GM12878 (cell line): ENCODE data around the gene MDH1B. TPM values are rescaled to one million over a fixed set of nuclear protein-coding genes. Genes with fewer than 3 reads are reported as not detected.

Source experiments
- ATAC-seq: fragments of 200-7000 bp; cut with Tn5 transposase; 3 replicates; pipeline ENCODE4 v1.9.1; 2020; ENCODE audit warnings: mild to moderate bottlenecking, moderate library complexity
- BruUV-seq: library from RNA; stranded (reverse); fragments of 400-500 nt; replicated peaks from 2 replicates; lab custom pipeline; 2021; lab: Mats Ljungman, UMichigan
- CTCF ChIA-PET: fragments of 300-600 bp; sonication (Branson Sonifier 250); formaldehyde crosslinking; extraction: SDS; loops from one replicate; lab custom pipeline; 2021; ENCODE audit warnings: inconsistent platforms; lab: Yijun Ruan, JAX
- POLR2A ChIA-PET: fragments of 350-600 bp; formaldehyde crosslinking; extraction: SDS; loops from one replicate; lab custom pipeline; 2021; ENCODE audit warnings: inconsistent platforms; lab: Charles Lee
- RAD21 ChIA-PET: fragments of 300-600 bp; sonication (Branson Sonifier 250); formaldehyde crosslinking; loops from one replicate; lab custom pipeline; 2023; ENCODE audit warnings: antibody characterized with exemption; ENCODE audit not compliant: unreplicated experiment; lab: Charles Lee
- SMC1A ChIA-PET: fragments of 300-600 bp; sonication (Branson Sonifier 250); formaldehyde crosslinking; loops from one replicate; lab custom pipeline; 2023; ENCODE audit not compliant: unreplicated experiment, uncharacterized antibody; lab: Charles Lee
- DNase-seq: peaks from one replicate; pipeline ENCODE4 v3.0.0-alpha.2; 2011; ENCODE audit warnings: low read depth, low spot score
- FAIRE-seq: peaks from 3 replicates; lab custom pipeline; 2011; peaks lifted over from hg19 to GRCh38; lab: Jason Lieb, UNC
- H2AFZ ChIP-seq: 2 replicates; pipeline ENCODE4 v1.6.0; 2011; ENCODE audit warnings: low read depth, low read length, control low read depth; ENCODE audit not compliant: control insufficient read depth
- H3K27ac ChIP-seq: 2 replicates; pipeline ENCODE4 v1.5.1; 2011; ENCODE audit warnings: control low read depth; ENCODE audit not compliant: control insufficient read depth, insufficient read depth
- H3K27me3 ChIP-seq, 2 experiments: replicated peaks in 1 of 2; 2 replicates each; pipeline versions ENCODE4 v1.6.0 to v1.6.1; 2011; ENCODE audit warnings: low read length in 1 of 2; ENCODE audit not compliant: control insufficient read depth in 2 of 2, insufficient read depth in 2 of 2
- H3K36me3 ChIP-seq, 2 experiments: 2 replicates each; pipeline ENCODE4 v1.5.1; 2011; ENCODE audit warnings: low read length in 1 of 2; ENCODE audit not compliant: control insufficient read depth in 2 of 2, insufficient read depth in 2 of 2
- H3K4me1 ChIP-seq: 2 replicates; pipeline ENCODE4 v1.6.1; 2011; ENCODE audit warnings: mild to moderate bottlenecking, low read length, moderate library complexity, mixed read lengths; ENCODE audit not compliant: control insufficient read depth, insufficient read depth
- H3K4me2 ChIP-seq: 2 replicates; pipeline ENCODE4 v1.6.0; 2011; ENCODE audit warnings: control low read depth; ENCODE audit not compliant: control insufficient read depth, insufficient read depth
- H3K4me3 ChIP-seq: fragments of 200-600 bp; sonication (generic); 2 replicates; pipeline ENCODE4 v1.5.1; 2016
- H3K79me2 ChIP-seq: 2 replicates; pipeline ENCODE4 v1.6.0; 2011; ENCODE audit warnings: low read length; ENCODE audit not compliant: control insufficient read depth, insufficient read depth
- H3K9ac ChIP-seq: 2 replicates; pipeline ENCODE4 v1.8.0; 2011; ENCODE audit warnings: low read length, control low read depth, mixed read lengths; ENCODE audit not compliant: control insufficient read depth, insufficient read depth
- H3K9me3 ChIP-seq: replicated peaks from 3 replicates; pipeline ENCODE4 v1.5.1; 2011; ENCODE audit warnings: mild to moderate bottlenecking, low read length; ENCODE audit not compliant: control insufficient read depth, insufficient read depth
- H4K20me1 ChIP-seq: 2 replicates; pipeline ENCODE4 v1.6.0; 2011; ENCODE audit not compliant: control insufficient read depth, insufficient read depth
- BHLHE40 ChIP-seq, 2 experiments: fragments of 450-650 bp in 1 of 2; IDR thresholded peaks; 2 replicates each; pipeline ENCODE4 v1.6.1; 2011 to 2017; ENCODE audit warnings: low read depth in 2 of 2, borderline replicate concordance in 1 of 2, improper control_type of control experiment in 1 of 2, low read length in 1 of 2, mild to moderate bottlenecking in 1 of 2
- GATAD2B ChIP-seq: fragments of 450-650 bp; conservative IDR thresholded peaks from 2 replicates; pipeline ENCODE4 v1.6.1; 2017; ENCODE audit warnings: low read depth, mild to moderate bottlenecking, moderate library complexity
- KDM1A ChIP-seq: fragments of 200-600 bp; sonication (generic); IDR thresholded peaks from 2 replicates; pipeline ENCODE4 v1.6.1; 2016; ENCODE audit warnings: borderline replicate concordance
- NFXL1 ChIP-seq: fragments of 450-650 bp; IDR thresholded peaks from 2 replicates; pipeline ENCODE4 v1.6.1; 2017; ENCODE audit warnings: antibody characterized with exemption, mild to moderate bottlenecking, borderline replicate concordance
- RAD21 ChIP-seq: IDR thresholded peaks from 2 replicates; pipeline ENCODE4 v1.6.1; 2011; ENCODE audit warnings: mild to moderate bottlenecking, low read depth, low read length, moderate library complexity; ENCODE audit not compliant: insufficient read depth
- RBBP5 ChIP-seq: fragments of 200-600 bp; sonication (generic); conservative IDR thresholded peaks from 2 replicates; pipeline ENCODE4 v1.6.1; 2016
- SMC3 ChIP-seq: IDR thresholded peaks from 2 replicates; pipeline ENCODE4 v1.6.1; 2011; ENCODE audit warnings: low read length, improper control_type of control experiment, borderline replicate concordance
- STAT1 ChIP-seq: fragments of 450-650 bp; conservative IDR thresholded peaks from 2 replicates; pipeline ENCODE4 v1.6.1; 2014; ENCODE audit warnings: antibody characterized with exemption, mild to moderate bottlenecking
- TAF1 ChIP-seq: IDR thresholded peaks from 2 replicates; pipeline ENCODE4 v1.6.1; 2011; ENCODE audit warnings: mild to moderate bottlenecking, low read depth, low read length, borderline replicate concordance
- TCF12 ChIP-seq: IDR thresholded peaks from 2 replicates; pipeline ENCODE4 v1.6.1; 2011; ENCODE audit warnings: low read depth, mild to moderate bottlenecking, low read length
- WGBS: methylation state at CpG from one replicate; pipeline ENCODE4 v1.1.6; 2016; ENCODE audit warnings: low lambda C conversion rate; ENCODE audit not compliant: insufficient replicate concordance, insufficient coverage; ENCODE audit errors: missing lambda C conversion rate; 5-methylcytosine and 5-hydroxymethylcytosine counted together
- in situ Hi-C: fragments of 300-500 bp; cut with MboI; formaldehyde crosslinking; loops from 9 replicates; pipeline ENCODE4 v1.14.3; 2018; ENCODE audit warnings: mixed read lengths
- intact Hi-C: fragments of 100-400 bp; cut with micrococcal nuclease; formaldehyde crosslinking; loops from one replicate; pipeline ENCODE4 v1.14.2; 2022; ENCODE audit not compliant: unreplicated experiment
- polyA plus RNA-seq, 11 experiments: library from polyadenylated mRNA; depleted of rRNA in 4 of 11; unstranded in 6 of 11; stranded (reverse) in 5 of 11; fragments of >200 nt; fragmentation: Nextera tagmentation in 4 of 11; fragmentation: Illumina TruSeq in 1 of 11; extraction: Ambion mirVana in 4 of 11; extraction: Trizol in 1 of 11; gene quantifications; 1 replicate in 1 of 11; 2 replicates in 10 of 11; pipeline versions ENCODE4 v1.2.1 to v1.2.3, GENCODE V29; 2011 to 2016; ENCODE audit warnings: inconsistent platforms in 2 of 11, missing spikeins in 2 of 11, low read depth in 1 of 11
- total RNA-seq, 4 experiments: library from RNA; depleted of rRNA in 3 of 4; stranded (reverse); fragments of >200 nt in 3 of 4; fragmentation: Illumina TruSeq in 1 of 4; extraction: Trizol in 1 of 4; gene quantifications; 2 replicates each; pipeline versions ENCODE4 v1.2.1 to v1.2.3, GENCODE V29; 2013 to 2021
- TF ChIP-seq, protein P1 (sequence below): IDR thresholded peaks from 2 replicates; pipeline ENCODE4 v1.6.1; 2011; ENCODE audit warnings: low read depth, mild to moderate bottlenecking, low read length, moderate library complexity, borderline replicate concordance; ENCODE audit errors: extremely low read depth
- TF ChIP-seq, protein P2 (sequence below): fragments of 450-650 bp; IDR thresholded peaks from 2 replicates; pipeline ENCODE4 v1.6.1; 2017; ENCODE audit warnings: borderline replicate concordance
- TF ChIP-seq, protein P3 (sequence below): IDR thresholded peaks from 2 replicates; pipeline ENCODE4 v1.6.1; 2012; ENCODE audit warnings: low read depth, low read length, improper control_type of control experiment
- TF ChIP-seq, protein P4 (sequence below): IDR thresholded peaks from 2 replicates; pipeline ENCODE4 v1.6.1; 2011; ENCODE audit warnings: low read depth, low read length, improper control_type of control experiment, borderline replicate concordance
- TF ChIP-seq, protein P5 (sequence below): fragments of 450-650 bp; IDR thresholded peaks from 2 replicates; pipeline ENCODE4 v1.6.1; 2016; ENCODE audit warnings: mild to moderate bottlenecking

Gene MDH1B
- total and polyA plus RNA-seq, 10 of the 15 experiments (the other 5 are each of a cell fraction or from before 2014, with no cell fraction given), result 0.47 to 1.6 (median 0.98) TPM

DNA sequence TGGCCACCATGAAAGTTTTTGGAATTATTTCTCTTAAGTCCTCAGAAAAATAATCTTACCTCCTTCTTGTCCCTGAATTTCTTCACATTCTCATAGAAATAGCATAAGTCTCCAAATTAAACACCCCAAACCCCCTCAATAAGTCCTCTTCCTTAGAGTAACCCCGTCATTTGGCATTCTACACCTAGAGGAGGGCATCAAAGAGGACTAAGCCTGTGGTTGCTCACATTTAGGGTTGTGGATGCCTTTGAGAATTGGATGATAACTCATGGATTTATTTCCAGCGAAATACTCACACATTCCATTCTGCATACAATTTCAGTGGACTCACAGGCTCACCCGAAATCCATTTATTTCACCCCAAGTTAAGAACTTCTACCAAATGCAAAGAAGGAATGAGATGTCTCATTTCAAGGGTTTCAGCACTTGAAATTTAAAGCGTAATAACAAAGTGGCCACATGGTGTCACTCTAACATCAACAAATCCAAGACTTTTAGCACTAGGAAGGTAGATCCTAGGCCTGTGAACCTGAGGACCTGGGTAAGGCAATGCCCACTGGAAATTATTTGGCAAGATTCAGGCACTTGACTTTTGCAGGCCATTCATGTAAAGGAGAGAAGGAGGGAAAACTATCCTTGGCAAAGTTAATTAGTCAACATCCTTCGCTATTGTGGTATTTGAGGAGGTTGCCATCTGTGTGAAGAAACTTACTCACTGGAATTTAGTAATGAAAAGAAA, 71.6 kb downstream of the MDH1B start:
- POLR2A ChIA-PET, result no interaction called here
- intact Hi-C loops (loop anchor here (1.0 to 10.0 kb wide), 5 partner anchors 88 to 780 kb away; no protein-coding TSS in a partner anchor), in situ Hi-C loops (loop anchor here (5.0 to 10.0 kb wide), 2 partner anchors 91 to 779 kb away; no protein-coding TSS in a partner anchor)
- H3K36me3 ChIP-seq, result no peaks in the 10 kb centered on the region
- H3K27me3 ChIP-seq, result no peaks in the 10 kb centered on the region
- H3K4me3 ChIP-seq, result no peak overlapping the region
- no peak overlapping the region for H3K4me2 ChIP-seq
- WGBS, result 19% methylated on average over 5 of the region's 5 CpGs
- no peak overlapping the region for H2AFZ ChIP-seq
- H4K20me1 ChIP-seq, result no peaks in the 10 kb centered on the region
- no TSS peak for BruUV-seq
- no peaks in the 10 kb centered on the region for H3K9me3 ChIP-seq
- no peaks in the 10 kb centered on the region for H3K4me1 ChIP-seq
- RAD21 ChIA-PET, result interaction anchor here (1.1 to 1.3 kb wide), 2 partner anchors 79 to 1362 kb away, joined by 3 read pairs; no protein-coding TSS in a partner anchor
- H3K9ac ChIP-seq, result no peak overlapping the region
- no peak overlapping the region for H3K27ac ChIP-seq
- no peaks in the 10 kb centered on the region for H3K79me2 ChIP-seq
- SMC1A ChIA-PET, result interaction anchor here (0.8 kb wide), 1 partner anchor 1244 kb away, joined by 3 read pairs; no protein-coding TSS in a partner anchor
- DNase-seq, result peak; percentile 24
- peak; percentile 84 for ATAC-seq
- FAIRE-seq, result peak; percentile 97
- CTCF ChIA-PET, result interaction anchor here (0.7 to 4.0 kb wide), 7 partner anchors 11 to 779 kb away, joined by 3 to 22 read pairs (median 8); no protein-coding TSS in a partner anchor
- TF ChIP-seq, protein P1, sequence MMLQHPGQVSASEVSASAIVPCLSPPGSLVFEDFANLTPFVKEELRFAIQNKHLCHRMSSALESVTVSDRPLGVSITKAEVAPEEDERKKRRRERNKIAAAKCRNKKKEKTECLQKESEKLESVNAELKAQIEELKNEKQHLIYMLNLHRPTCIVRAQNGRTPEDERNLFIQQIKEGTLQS, result no peak
- TF ChIP-seq, protein P2, sequence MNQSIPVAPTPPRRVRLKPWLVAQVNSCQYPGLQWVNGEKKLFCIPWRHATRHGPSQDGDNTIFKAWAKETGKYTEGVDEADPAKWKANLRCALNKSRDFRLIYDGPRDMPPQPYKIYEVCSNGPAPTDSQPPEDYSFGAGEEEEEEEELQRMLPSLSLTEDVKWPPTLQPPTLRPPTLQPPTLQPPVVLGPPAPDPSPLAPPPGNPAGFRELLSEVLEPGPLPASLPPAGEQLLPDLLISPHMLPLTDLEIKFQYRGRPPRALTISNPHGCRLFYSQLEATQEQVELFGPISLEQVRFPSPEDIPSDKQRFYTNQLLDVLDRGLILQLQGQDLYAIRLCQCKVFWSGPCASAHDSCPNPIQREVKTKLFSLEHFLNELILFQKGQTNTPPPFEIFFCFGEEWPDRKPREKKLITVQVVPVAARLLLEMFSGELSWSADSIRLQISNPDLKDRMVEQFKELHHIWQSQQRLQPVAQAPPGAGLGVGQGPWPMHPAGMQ, result no peak
- TF ChIP-seq STAT1, result no peak
- no peak for TF ChIP-seq TCF12
- TF ChIP-seq, protein P3, sequence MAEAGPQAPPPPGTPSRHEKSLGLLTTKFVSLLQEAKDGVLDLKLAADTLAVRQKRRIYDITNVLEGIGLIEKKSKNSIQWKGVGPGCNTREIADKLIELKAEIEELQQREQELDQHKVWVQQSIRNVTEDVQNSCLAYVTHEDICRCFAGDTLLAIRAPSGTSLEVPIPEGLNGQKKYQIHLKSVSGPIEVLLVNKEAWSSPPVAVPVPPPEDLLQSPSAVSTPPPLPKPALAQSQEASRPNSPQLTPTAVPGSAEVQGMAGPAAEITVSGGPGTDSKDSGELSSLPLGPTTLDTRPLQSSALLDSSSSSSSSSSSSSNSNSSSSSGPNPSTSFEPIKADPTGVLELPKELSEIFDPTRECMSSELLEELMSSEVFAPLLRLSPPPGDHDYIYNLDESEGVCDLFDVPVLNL, result no peak
- no peak for TF ChIP-seq KDM1A
- TF ChIP-seq GATAD2B, result no peak
- TF ChIP-seq RAD21, result peak; percentile 94
- TF ChIP-seq BHLHE40 (IDR thresholded peaks at IDR 0.05; ENCODE audit: borderline replicate concordance in 1 of 2, low read depth in 2 of 2, low read length in 1 of 2), result no peak
- no peak for TF ChIP-seq NFXL1
- TF ChIP-seq, protein P4, sequence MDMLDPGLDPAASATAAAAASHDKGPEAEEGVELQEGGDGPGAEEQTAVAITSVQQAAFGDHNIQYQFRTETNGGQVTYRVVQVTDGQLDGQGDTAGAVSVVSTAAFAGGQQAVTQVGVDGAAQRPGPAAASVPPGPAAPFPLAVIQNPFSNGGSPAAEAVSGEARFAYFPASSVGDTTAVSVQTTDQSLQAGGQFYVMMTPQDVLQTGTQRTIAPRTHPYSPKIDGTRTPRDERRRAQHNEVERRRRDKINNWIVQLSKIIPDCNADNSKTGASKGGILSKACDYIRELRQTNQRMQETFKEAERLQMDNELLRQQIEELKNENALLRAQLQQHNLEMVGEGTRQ, result no peak
- TF ChIP-seq RBBP5, result no peak
- TF ChIP-seq SMC3, result peak; percentile 81
- no peak for TF ChIP-seq TAF1
- TF ChIP-seq, protein P5, sequence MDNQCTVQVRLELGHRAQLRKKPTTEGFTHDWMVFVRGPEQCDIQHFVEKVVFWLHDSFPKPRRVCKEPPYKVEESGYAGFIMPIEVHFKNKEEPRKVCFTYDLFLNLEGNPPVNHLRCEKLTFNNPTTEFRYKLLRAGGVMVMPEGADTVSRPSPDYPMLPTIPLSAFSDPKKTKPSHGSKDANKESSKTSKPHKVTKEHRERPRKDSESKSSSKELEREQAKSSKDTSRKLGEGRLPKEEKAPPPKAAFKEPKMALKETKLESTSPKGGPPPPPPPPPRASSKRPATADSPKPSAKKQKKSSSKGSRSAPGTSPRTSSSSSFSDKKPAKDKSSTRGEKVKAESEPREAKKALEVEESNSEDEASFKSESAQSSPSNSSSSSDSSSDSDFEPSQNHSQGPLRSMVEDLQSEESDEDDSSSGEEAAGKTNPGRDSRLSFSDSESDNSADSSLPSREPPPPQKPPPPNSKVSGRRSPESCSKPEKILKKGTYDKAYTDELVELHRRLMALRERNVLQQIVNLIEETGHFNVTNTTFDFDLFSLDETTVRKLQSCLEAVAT, result no peak
